SK-N-SH (cell line): Measurements from ENCODE around the gene NUDT1. TPM values are rescaled to one million over a fixed set of nuclear protein-coding genes. Genes with fewer than 3 reads are reported as not detected.

Experiments used
- CTCF ChIA-PET: fragments of 300-600, 350-600 bp; formaldehyde crosslinking; extraction: SDS; loops from one replicate; lab custom pipeline; 2021; lab: Yijun Ruan, JAX
- POLR2A ChIA-PET: fragments of 350-600 bp; sonication (Branson Sonifier 250); formaldehyde crosslinking; extraction: SDS; loops from one replicate; lab custom pipeline; 2020; ENCODE audit warnings: antibody characterized with exemption, inconsistent platforms; lab: Yijun Ruan, JAX
- DNase-seq: peaks from one replicate; pipeline ENCODE4 v3.0.0; 2012
- H2AFZ ChIP-seq: fragments of 200-600 bp; sonication (generic); 2 replicates; pipeline ENCODE4 v1.8.1; 2016; ENCODE audit warnings: antibody characterized with exemption, mild to moderate bottlenecking, low read depth
- H3F3A ChIP-seq: fragments of 200-600 bp; sonication (generic); replicated peaks from 2 replicates; pipeline ENCODE3; 2016; ENCODE audit warnings: antibody characterized with exemption, mild to moderate bottlenecking; ENCODE audit not compliant: insufficient read depth
- H3K27ac ChIP-seq, 2 experiments: fragments of 200-500 bp in 1 of 2; fragments of 200-600 bp in 1 of 2; sonication (Bioruptor generic) in 1 of 2; sonication (generic), shearing (Covaris generic) in 1 of 2; 2 replicates each; pipeline versions ENCODE4 v1.5.1 to v1.6.1; 2014 to 2016; ENCODE audit warnings: low read depth in 2 of 2, inconsistent platforms in 1 of 2, low read length in 1 of 2, mild to moderate bottlenecking in 1 of 2, mixed read lengths in 1 of 2
- H3K27me3 ChIP-seq: fragments of 200-600 bp; sonication (generic), shearing (Covaris generic); 2 replicates; pipeline ENCODE4 v1.6.1; 2016; ENCODE audit warnings: mixed run types; ENCODE audit not compliant: insufficient read depth
- H3K36me3 ChIP-seq, 2 experiments: fragments of 200-500 bp in 1 of 2; fragments of 200-600 bp in 1 of 2; sonication (Bioruptor generic) in 1 of 2; sonication (generic) in 1 of 2; replicated peaks in 1 of 2; 2 replicates each; pipeline versions ENCODE3 to v1.5.1; 2014 to 2016; ENCODE audit warnings: low read length in 1 of 2, mild to moderate bottlenecking in 1 of 2; ENCODE audit not compliant: insufficient read depth in 2 of 2, control insufficient read depth in 1 of 2
- H3K4me1 ChIP-seq, 2 experiments: fragments of 200-500 bp in 1 of 2; fragments of 200-600 bp in 1 of 2; sonication (Bioruptor generic) in 1 of 2; sonication (generic), shearing (Covaris generic) in 1 of 2; 2 replicates each; pipeline versions ENCODE4 v1.5.1 to v1.6.1; 2014 to 2016; ENCODE audit warnings: low read depth in 1 of 2, low read length in 1 of 2, mixed run types in 1 of 2; ENCODE audit not compliant: insufficient read depth in 2 of 2, control insufficient read depth in 1 of 2
- H3K4me2 ChIP-seq: fragments of 200-600 bp; sonication (generic), shearing (Covaris generic); 2 replicates; pipeline ENCODE4 v1.6.1; 2017; ENCODE audit warnings: mixed run types
- H3K4me3 ChIP-seq, 2 experiments: fragments of 200-500 bp in 1 of 2; fragments of 200-600 bp in 1 of 2; sonication (Bioruptor generic) in 1 of 2; sonication (generic), shearing (Covaris generic) in 1 of 2; 2 replicates each; pipeline versions ENCODE4 v1.5.1 to v1.8.1; 2014 to 2016; ENCODE audit warnings: low read depth in 2 of 2, inconsistent platforms in 1 of 2, low read length in 1 of 2, mild to moderate bottlenecking in 1 of 2, mixed read lengths in 1 of 2, moderate library complexity in 1 of 2
- H3K79me2 ChIP-seq: fragments of 200-600 bp; sonication (generic); 2 replicates; pipeline ENCODE4 v1.8.1; 2017; ENCODE audit warnings: mild to moderate bottlenecking; ENCODE audit not compliant: insufficient read depth
- H3K9ac ChIP-seq: fragments of 200-600 bp; sonication (generic); 2 replicates; pipeline ENCODE4 v1.6.1; 2017; ENCODE audit warnings: mixed run types
- H3K9me2 ChIP-seq: fragments of 200-600 bp; sonication (generic); 2 replicates; pipeline ENCODE4 v1.6.1; 2017; ENCODE audit warnings: mixed run types
- H3K9me3 ChIP-seq: fragments of 200-600 bp; sonication (generic); 2 replicates; pipeline ENCODE4 v1.6.1; 2017; ENCODE audit warnings: mixed run types, mild to moderate bottlenecking, moderate library complexity
- H4K20me1 ChIP-seq: fragments of 200-600 bp; sonication (generic); 2 replicates; pipeline ENCODE4 v1.6.1; 2017; ENCODE audit warnings: mild to moderate bottlenecking, mixed run types; ENCODE audit not compliant: insufficient read depth
- CHD2 ChIP-seq: fragments of 150-350 bp; IDR thresholded peaks from 2 replicates; pipeline ENCODE4 v1.6.1; 2018; ENCODE audit warnings: low read length; ENCODE audit not compliant: partially characterized antibody
- EZH2phosphoT487 ChIP-seq: fragments of 200-600 bp; sonication (generic); IDR thresholded peaks from 2 replicates; pipeline ENCODE4 v1.6.1; 2017; ENCODE audit warnings: low read depth, mixed run types, mild to moderate bottlenecking, antibody characterized with exemption, moderate library complexity, borderline replicate concordance
- FOSL2 ChIP-seq: IDR thresholded peaks from 2 replicates; pipeline ENCODE4 v1.4.0; 2012; ENCODE audit warnings: low read depth, mild to moderate bottlenecking, moderate library complexity, borderline replicate concordance
- FOXJ3 ChIP-seq: sonication (generic); formaldehyde crosslinking; IDR thresholded peaks from 2 replicates; pipeline ENCODE4 v1.5.1; 2020; ENCODE audit warnings: mild to moderate bottlenecking, missing genetic modification reagents
- FOXM1 ChIP-seq: IDR thresholded peaks from 2 replicates; pipeline ENCODE4 v1.4.0; 2012; ENCODE audit warnings: low read depth, mild to moderate bottlenecking
- GATA2 ChIP-seq: sonication (generic); formaldehyde crosslinking; IDR thresholded peaks from 2 replicates; pipeline ENCODE4 v1.5.0; 2020; ENCODE audit warnings: mild to moderate bottlenecking, missing genetic modification reagents
- IRF3 ChIP-seq: fragments of 150-350 bp; IDR thresholded peaks from 2 replicates; pipeline ENCODE4 v1.6.1; 2016; ENCODE audit warnings: mild to moderate bottlenecking, low read depth, low read length
- MEF2A ChIP-seq: IDR thresholded peaks from 2 replicates; pipeline ENCODE4 v1.4.0; 2012; ENCODE audit warnings: low read depth, borderline replicate concordance
- MXI1 ChIP-seq: IDR thresholded peaks from 2 replicates; pipeline ENCODE4 v1.6.1; 2012; ENCODE audit warnings: mild to moderate bottlenecking, low read depth, low read length, improper control_type of control experiment
- NFIC ChIP-seq: IDR thresholded peaks from 2 replicates; pipeline ENCODE4 v1.4.0; 2012; ENCODE audit warnings: borderline replicate concordance
- PBX3 ChIP-seq: IDR thresholded peaks from 2 replicates; pipeline ENCODE4; 2012
- RAD21 ChIP-seq: IDR thresholded peaks from 2 replicates; pipeline ENCODE4 v1.6.1; 2012; ENCODE audit warnings: mild to moderate bottlenecking, low read length
- RCOR1 ChIP-seq: fragments of 150-350 bp; IDR thresholded peaks from 2 replicates; pipeline ENCODE4 v1.6.1; 2017; ENCODE audit warnings: antibody characterized with exemption, low read length
- RXRA ChIP-seq: IDR thresholded peaks from 2 replicates; pipeline ENCODE4 v1.4.0; 2012; ENCODE audit warnings: low read depth, mild to moderate bottlenecking, borderline replicate concordance
- SMC3 ChIP-seq: IDR thresholded peaks from 2 replicates; pipeline ENCODE4 v1.6.1; 2012; ENCODE audit warnings: low read depth, low read length, improper control_type of control experiment
- TAF1 ChIP-seq: IDR thresholded peaks from 2 replicates; pipeline ENCODE4 v1.6.1; 2012; ENCODE audit warnings: low read depth, mild to moderate bottlenecking, low read length, moderate library complexity, borderline replicate concordance
- TCF12 ChIP-seq: IDR thresholded peaks from 2 replicates; pipeline ENCODE4 v1.4.0; 2012
- USF1 ChIP-seq: IDR thresholded peaks from 2 replicates; pipeline ENCODE4 v1.4.0; 2012; ENCODE audit warnings: low read depth, borderline replicate concordance
- USF2 ChIP-seq: fragments of 150-350 bp; IDR thresholded peaks from 2 replicates; pipeline ENCODE4 v1.6.1; 2017; ENCODE audit warnings: antibody characterized with exemption, low read length, low read depth, borderline replicate concordance
- WGBS: methylation state at CpG from one replicate; pipeline ENCODE4 v1.1.6; 2017; ENCODE audit warnings: low lambda C conversion rate; 5-methylcytosine and 5-hydroxymethylcytosine counted together
- polyA plus RNA-seq, 3 experiments: library from polyadenylated mRNA; depleted of rRNA; stranded (reverse); fragments of >200 nt; gene quantifications; 2 replicates each; pipeline ENCODE4 v1.2.3, GENCODE V29; 2012

NUDT1 gene
- polyA plus RNA-seq, 1 of the 3 experiments (the other 2 are of a cell fraction), result 98.1 TPM

GRCh38 chr7:2251841-2252771, 10.1 kb downstream of the NUDT1 start:
- Histone ChIP-seq H3K9me3 (no peaks in the 10 kb centered on the region), H3K4me2 (no peak overlapping the region), H3K36me3 (peaks cover 0 to 17% of the 10 kb centered on the region in 2 experiments), H3K9me2 (no peaks in the 10 kb centered on the region), H3K27me3 (no peaks in the 10 kb centered on the region), H3K79me2 (no peaks in the 10 kb centered on the region; the same call in 1 of the 2 replicates), H3K9ac (no peak overlapping the region), H3K4me3 (no peak overlapping the region), H3K4me1 (peaks cover 5 to 16% of the 10 kb centered on the region in 2 experiments; a peak in 3 of 4 replicates), H2AFZ (no peak overlapping the region), H3F3A (peaks cover 32% of the 10 kb centered on the region), H3K27ac (peak overlapping the region in 1 of 2 experiments; percentile 43; a peak in 1 of 4 replicates), H4K20me1 (no peaks in the 10 kb centered on the region)
- no peak for TF ChIP-seq MXI1
- no peak for TF ChIP-seq CHD2
- TF ChIP-seq SMC3, result no peak
- TF ChIP-seq USF2, result no peak
- no peak for TF ChIP-seq TCF12
- TF ChIP-seq RXRA, result no peak
- TF ChIP-seq FOXM1, result no peak
- TF ChIP-seq NFIC, result no peak
- no peak for TF ChIP-seq IRF3
- no peak for TF ChIP-seq FOXJ3 (CRISPR knock-in tag)
- WGBS, result 92% methylated on average over 16 of the region's 24 CpGs
- POLR2A ChIA-PET, result no interaction called here
- CTCF ChIA-PET, result interaction anchor here (1.1 to 2.9 kb wide), 3 partner anchors 10 to 96 kb away, joined by 5 to 16 read pairs (median 14); partner anchors contain the start of genes MRM2 and NUDT1
- DNase-seq, result peak; percentile 74

GRCh38 chr7:2253021-2253420, 11.0 kb downstream of the NUDT1 start:
- ChIA-PET POLR2A (no interaction called here), CTCF (interaction anchor here (0.7 to 2.9 kb wide), 3 partner anchors 10 to 95 kb away, joined by 3 to 16 read pairs (median 3); no protein-coding TSS in a partner anchor)
- Histone ChIP-seq H3K27me3 (no peaks in the 10 kb centered on the region), H4K20me1 (no peaks in the 10 kb centered on the region), H3F3A (peaks cover 26% of the 10 kb centered on the region), H3K36me3 (peaks cover 0 to 20% of the 10 kb centered on the region in 2 experiments), H3K9ac (no peak overlapping the region), H2AFZ (no peak overlapping the region), H3K27ac (no peak overlapping the region), H3K4me2 (no peak overlapping the region), H3K79me2 (no peaks in the 10 kb centered on the region; the same call in 1 of the 2 replicates), H3K9me3 (no peaks in the 10 kb centered on the region), H3K4me3 (no peak overlapping the region), H3K4me1 (peaks cover 5 to 16% of the 10 kb centered on the region in 2 experiments; a peak in 3 of 4 replicates), H3K9me2 (no peaks in the 10 kb centered on the region)
- DNase-seq, result no peak
- WGBS, result 98% methylated on average over 9 of the region's 9 CpGs
- TF ChIP-seq NFIC, result no peak
- TF ChIP-seq USF2, result no peak
- no peak for TF ChIP-seq EZH2phosphoT487
- TF ChIP-seq GATA2 (CRISPR knock-in tag), result no peak
- TF ChIP-seq RCOR1, result no peak
- TF ChIP-seq TAF1, result no peak
- no peak for TF ChIP-seq CHD2
- no peak for TF ChIP-seq SMC3
- no peak for TF ChIP-seq PBX3
- TF ChIP-seq MEF2A, result no peak
- no peak for TF ChIP-seq RAD21
- TF ChIP-seq FOSL2, result no peak
- TF ChIP-seq USF1, result no peak
